ENCODE data around the gene CPZ. TPM values are rescaled to one million over a fixed set of nuclear protein-coding genes. Genes with fewer than 3 reads are reported as not detected.

CPZ gene
- total RNA-seq, 1 experiment from 2014 or later: not detected

DNA sequence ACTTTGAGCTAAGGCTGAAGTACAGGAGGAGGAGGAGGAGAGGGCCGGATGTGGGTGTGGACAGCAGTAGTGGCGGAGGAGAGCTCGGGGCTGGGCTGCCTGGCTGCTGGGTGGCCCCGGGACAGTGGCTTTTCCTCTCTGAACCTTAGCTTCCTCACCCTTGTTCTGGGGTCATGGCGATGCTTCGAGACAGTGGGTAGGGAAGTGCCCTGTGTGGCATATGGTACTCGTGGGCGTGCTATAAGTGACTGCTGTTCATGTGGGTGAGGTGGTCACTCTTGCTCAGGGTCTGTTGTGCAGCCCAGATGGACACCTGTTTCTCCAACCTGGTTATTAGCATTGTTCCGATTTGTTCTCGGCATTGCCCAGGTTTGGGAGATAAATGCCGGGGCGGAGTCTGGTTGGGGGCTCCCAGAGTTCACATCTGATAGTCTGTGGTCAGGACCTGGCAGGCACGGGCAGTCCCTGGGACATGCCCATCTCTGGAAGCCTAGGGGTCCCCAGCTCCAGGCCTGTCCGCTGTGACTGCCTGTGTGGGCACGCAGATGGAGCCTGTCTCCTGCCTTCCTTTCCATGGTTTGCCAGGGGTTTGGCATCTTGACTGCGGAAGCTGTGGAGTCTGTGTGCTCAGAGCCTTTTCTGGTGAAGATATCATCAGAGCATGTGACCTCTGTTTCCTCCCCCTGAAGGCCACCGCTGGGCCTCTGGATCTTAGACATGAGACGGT lies 4.9 kb upstream of the CPZ start:
- in situ Hi-C loops (cut with HindIII; ENCODE audit: low pct_unique_long_range_greater_than_20kb, low sequenced_read_pairs): no loop called here
- DNase-seq (ENCODE audit: low read depth, low spot score): no peak

DNA sequence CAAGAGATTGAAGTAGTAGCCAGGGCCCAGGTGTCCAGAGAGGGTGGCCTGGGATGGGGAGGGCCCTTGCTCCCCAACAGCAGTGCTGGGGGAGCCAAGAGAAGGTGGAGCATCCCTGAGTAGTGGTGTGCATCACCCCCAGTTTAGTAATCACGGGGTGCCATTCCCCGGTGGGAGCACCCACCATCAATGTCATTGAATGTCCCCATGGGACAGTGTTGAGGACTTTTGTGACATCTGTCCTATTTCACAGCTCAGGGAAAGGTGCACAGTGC lies 4.4 kb upstream of the CPZ start:
- DNase-seq (ENCODE audit: low read depth, low spot score): no peak
- in situ Hi-C loops (cut with HindIII; ENCODE audit: low pct_unique_long_range_greater_than_20kb, low sequenced_read_pairs): no loop called here

DNA sequence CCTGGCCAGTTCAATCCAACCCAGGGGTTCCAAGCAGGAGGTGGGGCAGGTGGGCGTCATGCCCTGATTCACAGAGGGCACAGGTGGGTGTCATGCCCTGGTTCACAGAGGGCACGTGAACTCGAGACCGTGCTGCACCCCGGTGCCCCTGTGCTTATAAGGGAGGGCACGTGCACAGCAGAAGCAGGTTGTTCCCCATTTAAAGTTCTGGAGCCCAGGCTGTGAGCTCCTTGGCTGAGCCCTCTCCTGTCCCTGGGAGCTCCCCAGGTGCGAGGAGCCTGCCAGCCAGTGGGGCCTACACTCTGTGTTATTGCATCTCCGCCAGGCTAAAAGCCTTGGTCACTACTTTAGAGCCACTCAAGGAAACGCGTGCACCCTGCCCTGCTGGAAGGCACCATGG lies 3.2 kb upstream of the CPZ start:
- no peak for DNase-seq (ENCODE audit: low read depth, low spot score)
- in situ Hi-C loops (cut with HindIII; ENCODE audit: low pct_unique_long_range_greater_than_20kb, low sequenced_read_pairs): no loop called here

DNA sequence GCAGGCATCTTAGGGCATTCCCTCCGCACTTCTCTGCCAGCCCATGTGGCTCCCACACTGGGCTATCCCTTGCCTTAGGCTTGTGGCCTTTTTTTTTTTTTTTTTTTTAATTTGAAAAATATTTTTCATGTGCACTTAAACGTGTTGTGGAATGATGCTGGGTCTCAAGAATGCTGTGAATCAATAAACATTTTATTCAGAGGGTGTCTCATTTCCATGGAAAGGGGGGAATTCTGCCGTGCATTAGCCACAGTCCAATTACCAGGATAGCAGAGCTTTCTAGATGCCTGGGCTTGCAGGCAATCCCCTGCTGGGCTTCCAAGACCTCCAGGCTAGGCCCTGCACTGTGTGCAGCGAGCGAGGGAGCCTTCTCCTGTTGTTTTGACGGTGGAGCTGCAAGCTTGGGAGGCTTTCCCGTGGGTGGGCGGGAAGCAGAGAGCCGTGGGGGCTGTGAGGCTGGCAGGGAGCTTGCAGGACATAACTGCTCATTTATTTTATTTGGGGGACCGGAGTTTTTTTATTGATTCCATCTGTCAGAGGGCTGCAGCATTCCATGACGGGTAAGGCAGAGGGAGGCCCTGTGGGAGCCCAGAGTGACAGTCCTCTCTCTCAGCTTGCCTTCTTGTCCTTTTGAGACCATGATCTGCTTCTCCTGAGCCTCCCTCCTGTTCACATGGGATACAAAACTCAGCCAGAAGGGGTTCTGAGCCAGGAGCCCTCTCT lies 2.6 kb upstream of the CPZ start:
- no peak for DNase-seq (ENCODE audit: low read depth, low spot score)
- in situ Hi-C loops (cut with HindIII; ENCODE audit: low pct_unique_long_range_greater_than_20kb, low sequenced_read_pairs): no loop called here

DNA sequence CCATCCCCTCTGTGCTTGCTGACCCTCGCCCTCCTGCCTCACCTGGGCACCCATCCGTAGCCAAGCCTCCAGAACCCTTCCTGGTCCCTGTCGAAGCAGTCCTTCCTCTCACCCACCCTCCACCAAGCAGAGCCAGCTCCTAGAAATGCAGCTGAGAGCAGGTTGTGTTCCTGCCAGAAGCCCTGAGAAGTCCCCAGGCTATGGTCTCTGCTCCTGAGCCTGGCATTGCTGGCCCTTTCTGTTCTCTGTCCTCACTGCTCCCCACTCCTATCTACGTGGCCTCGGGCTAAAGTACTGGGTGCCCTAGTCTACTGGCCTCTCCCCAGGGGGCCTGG lies 2.1 kb upstream of the CPZ start:
- no peak for DNase-seq (ENCODE audit: low read depth, low spot score)
- in situ Hi-C loops (cut with HindIII; ENCODE audit: low pct_unique_long_range_greater_than_20kb, low sequenced_read_pairs): no loop called here

DNA sequence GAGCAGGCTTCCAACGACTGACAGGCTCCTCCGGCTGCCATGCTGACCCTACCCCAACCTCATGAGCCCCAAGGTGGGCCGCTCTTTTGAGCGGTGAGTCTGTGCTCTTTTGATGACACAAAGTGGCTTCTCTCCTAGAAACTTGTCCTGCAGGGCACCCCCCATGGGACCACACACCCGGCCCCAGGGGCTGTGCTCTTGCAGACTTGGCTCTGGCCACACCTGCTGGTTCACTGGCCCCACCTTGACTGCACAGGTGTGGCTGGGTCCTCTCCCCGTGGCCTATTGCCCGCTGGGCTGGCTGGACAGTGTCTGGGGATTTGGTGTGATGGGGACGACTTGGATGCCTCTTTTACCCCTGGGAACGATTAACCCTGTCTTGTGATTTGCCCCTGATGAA lies 1.5 kb upstream of the CPZ start:
- no peak for DNase-seq (ENCODE audit: low read depth, low spot score)
- in situ Hi-C loops (cut with HindIII; ENCODE audit: low pct_unique_long_range_greater_than_20kb, low sequenced_read_pairs): no loop called here

DNA sequence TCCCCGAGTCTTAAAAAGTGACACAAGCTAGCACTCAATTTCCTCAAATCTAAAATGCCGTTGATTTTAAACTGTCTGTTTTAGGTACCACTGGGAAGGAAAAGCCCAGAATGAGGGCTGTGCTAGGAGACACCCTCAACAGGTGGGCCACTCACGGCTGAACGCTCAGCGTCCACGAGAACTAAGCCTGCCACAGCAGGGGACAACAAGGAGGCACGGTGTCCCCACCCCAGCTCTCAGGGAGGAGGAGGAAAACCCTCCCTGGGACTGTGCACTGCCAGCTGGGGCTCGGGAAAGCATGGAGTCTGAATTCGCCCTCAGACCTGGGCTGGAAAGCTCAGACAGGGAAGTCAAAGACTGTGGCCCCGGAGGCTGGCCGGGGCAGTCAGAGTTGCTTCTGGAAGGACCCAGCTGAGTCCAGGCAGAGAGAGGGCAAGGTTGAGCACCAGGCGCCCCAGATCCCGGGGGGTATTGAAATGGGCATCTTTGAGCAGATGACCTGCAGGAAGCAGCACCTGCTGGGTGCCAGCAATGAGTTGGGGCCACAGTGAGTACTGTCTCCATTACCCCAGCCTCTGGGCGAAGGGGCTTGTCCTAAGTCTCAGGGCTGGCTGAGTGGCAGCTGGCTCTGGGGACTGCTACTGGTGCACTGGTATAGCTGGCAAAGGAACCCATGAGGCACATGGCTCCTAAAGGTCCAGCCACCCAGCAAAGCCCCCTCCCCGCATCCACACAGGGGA lies 769 bp upstream of the CPZ start:
- in situ Hi-C loops (cut with HindIII; ENCODE audit: low pct_unique_long_range_greater_than_20kb, low sequenced_read_pairs): no loop called here

DNA sequence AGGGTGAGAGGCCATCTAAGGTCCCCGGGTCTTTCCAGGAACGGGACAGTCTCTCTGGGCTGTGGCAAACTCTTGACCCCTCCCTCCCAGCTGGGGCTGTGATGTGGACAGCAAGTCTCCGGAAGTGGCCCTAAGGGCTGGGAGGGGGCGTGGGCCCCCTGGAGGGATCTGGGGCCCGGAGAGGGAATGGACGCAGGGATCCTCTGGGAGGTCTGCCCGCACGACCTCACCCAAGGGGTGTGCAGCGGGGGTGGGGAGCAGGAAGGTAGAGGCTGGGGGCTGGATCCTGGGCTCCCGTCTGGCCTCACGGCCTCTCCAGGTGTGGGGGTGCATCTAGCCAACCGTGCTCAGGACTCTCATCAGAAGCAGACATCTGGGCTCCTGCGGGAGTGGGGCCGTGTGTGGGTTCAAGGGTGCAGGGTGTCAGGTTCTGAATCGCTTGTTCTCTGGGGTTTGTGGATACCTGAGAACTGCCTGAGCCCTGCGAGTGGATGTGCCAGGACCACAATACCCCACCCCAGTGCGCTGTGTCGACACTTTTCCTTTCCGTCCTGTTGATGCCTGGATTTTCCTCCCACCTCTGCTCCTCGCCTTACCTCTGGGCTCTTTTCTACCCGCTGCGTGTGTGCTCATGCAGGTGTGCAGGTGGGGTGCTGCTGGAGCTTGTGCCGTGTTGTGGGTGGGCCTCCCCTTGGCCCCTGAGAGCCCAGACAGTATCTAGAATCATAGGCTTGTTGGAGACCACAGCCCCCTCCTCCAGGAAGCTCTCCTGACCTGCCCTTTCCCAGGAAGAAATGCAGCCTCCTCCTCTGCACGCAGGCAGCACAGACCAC lies 915 bp downstream of the CPZ start:
- in situ Hi-C loops (cut with HindIII; ENCODE audit: low pct_unique_long_range_greater_than_20kb, low sequenced_read_pairs): no loop called here

More for the DNA sequence above, 769 bp upstream of the CPZ start:
- DNase-seq (ENCODE audit: low read depth, low spot score): no peak

DNA sequence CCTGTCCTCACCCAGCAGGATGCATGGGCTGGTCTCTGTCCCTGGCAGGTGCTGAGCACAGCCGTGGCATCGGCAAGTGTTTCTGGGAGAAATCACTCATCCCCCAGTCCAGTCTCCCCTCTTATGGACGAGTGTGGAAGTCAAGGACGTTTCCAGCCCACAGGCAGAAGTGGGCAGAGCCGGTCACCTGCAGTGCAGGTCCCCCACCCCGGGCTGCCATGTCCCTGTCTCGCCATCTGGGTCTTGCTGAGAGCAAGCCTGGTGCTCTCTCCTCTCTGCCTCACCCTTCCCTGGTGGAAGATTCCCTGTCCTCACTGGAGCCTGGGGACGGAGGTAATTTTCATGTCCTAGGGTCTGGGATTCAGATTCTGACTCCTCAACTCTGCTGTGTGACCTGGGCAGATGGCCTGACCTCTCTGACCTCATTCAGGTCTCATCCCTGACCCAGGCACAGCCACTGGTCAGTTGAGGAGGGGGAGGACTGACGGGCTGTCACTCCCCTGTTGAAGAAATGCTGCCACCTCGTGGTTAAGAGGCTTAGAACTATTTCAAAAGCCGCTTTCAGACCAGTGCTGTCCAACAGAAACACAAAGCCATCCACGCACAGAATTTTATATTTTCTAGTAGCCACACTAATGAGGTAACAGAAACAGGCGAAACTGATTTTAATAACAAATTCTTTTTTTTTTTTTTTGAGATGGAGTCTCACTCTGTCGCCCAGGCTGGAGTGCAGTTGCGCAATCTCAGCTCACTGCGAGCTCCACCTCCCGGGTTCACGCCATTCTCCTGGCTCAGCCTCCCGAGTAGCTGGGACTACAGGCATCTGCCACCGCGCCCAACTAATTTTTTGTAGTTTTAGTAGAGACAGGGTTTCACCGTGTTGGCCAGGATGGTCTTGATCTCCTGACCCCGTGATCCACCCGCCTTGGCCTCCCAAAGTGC lies 1.8 kb downstream of the CPZ start:
- peak; percentile 82 for DNase-seq (ENCODE audit: low read depth, low spot score)
- in situ Hi-C loops (cut with HindIII; ENCODE audit: low pct_unique_long_range_greater_than_20kb, low sequenced_read_pairs): no loop called here

More for the DNA sequence above, 915 bp downstream of the CPZ start:
- DNase-seq (ENCODE audit: low read depth, low spot score): no peak

DNA sequence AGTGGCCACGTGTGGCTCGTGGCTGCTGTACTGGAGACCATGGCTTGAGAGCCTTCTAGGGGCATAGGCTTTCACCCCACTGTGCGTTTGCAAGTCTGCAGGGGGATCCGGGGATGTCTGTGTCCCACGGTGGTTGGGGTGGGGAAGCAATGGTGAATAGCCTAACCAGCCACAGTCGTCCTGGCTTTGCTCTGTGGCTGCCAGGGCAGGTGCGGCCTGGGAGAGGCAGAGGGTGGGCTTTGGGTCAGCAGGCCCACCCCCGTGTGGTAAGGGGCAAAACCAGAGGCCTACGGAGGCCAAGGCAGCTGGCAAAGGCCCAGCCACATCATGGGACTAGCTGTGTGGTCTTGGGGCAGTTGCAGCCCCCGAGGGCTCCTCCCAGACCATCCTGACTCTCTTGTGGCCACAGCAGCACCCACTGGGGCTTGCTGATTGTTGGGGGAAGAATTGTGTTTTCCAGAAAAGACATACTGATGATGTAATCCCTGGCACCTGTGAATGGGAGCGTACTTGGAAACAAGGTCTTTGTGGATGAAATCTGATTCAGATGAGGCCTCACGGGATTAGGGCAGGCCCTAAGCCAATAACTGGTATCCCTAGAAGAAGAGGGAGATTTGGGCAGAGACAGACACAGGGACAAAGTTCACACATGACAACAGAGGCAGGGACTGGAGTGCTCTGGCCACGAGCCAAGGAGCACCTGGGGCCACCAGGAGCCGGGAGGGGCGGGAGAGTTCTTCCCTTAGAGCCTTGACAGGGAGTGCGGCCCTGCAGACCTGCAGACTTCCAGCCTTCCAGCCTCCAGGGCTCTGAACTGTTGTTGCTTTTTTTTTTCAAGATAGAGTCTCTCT lies 2.9 kb downstream of the CPZ start:
- in situ Hi-C loops (cut with HindIII; ENCODE audit: low pct_unique_long_range_greater_than_20kb, low sequenced_read_pairs): no loop called here
- no peak for DNase-seq (ENCODE audit: low read depth, low spot score)

DNA sequence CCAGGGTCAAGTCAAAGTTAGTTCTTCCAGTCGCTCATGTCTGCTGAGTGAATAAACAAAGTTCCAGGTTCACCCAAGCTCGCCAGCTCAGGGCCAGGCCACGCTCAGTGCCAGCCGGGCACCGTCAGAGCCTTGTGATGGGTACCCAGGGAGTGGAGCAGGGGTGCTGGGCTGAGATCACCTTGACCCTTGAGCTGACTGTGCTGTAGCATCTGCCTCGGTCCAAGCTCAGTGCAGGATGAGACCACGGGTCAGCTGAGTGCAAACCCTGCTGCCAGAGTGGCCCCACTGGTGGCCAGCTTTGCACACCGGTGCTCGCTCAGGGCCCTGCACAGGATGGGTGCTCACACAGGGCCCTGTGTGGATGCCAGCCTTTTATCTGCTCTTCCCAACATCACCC lies 4.3 kb downstream of the CPZ start:
- no peak for DNase-seq (ENCODE audit: low read depth, low spot score)
- in situ Hi-C loops (cut with HindIII; ENCODE audit: low pct_unique_long_range_greater_than_20kb, low sequenced_read_pairs): no loop called here

DNA sequence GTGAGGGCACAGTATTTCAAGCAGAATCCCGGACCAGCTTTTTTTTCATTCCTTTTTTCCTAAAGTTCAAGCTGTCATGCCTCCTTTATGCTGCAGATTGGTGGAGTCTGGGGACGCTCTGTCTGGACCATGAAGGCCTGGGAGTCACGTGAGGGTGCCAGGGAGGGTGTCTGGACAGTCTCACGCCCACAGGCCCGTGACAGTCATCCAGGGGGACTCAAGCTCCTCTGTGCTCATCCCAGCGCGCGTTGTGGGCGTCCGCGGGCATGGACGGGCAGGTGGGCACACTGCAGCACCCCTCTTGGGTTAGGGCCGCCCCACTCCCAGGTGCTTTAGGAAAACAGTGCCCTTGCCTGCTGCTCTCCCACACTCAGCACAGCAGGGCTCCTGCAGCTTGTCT lies 4.8 kb downstream of the CPZ start:
- in situ Hi-C loops (cut with HindIII; ENCODE audit: low pct_unique_long_range_greater_than_20kb, low sequenced_read_pairs): no loop called here
- no peak for DNase-seq (ENCODE audit: low read depth, low spot score)

DNA sequence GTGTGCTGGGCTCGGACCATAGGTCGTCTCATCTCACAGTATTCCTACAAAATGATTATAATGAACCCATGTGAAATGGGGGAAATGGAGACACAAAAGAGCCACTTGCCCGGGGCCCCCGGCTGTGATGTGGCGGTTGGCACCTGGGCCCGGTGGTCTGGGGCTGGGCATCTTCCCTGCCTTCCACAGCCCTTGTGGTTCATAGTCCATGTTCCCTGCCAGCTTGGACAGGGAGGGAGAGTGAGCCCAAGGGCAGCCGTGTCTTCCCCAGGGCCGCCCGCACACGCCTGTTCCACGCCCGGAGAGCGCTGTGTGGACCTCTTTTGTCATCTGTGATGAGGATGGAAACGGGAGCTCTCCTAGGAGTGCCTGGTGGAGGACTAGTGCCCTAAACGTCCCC lies 5.2 kb downstream of the CPZ start:
- in situ Hi-C loops (cut with HindIII; ENCODE audit: low pct_unique_long_range_greater_than_20kb, low sequenced_read_pairs): no loop called here
- no peak for DNase-seq (ENCODE audit: low read depth, low spot score)

DNA sequence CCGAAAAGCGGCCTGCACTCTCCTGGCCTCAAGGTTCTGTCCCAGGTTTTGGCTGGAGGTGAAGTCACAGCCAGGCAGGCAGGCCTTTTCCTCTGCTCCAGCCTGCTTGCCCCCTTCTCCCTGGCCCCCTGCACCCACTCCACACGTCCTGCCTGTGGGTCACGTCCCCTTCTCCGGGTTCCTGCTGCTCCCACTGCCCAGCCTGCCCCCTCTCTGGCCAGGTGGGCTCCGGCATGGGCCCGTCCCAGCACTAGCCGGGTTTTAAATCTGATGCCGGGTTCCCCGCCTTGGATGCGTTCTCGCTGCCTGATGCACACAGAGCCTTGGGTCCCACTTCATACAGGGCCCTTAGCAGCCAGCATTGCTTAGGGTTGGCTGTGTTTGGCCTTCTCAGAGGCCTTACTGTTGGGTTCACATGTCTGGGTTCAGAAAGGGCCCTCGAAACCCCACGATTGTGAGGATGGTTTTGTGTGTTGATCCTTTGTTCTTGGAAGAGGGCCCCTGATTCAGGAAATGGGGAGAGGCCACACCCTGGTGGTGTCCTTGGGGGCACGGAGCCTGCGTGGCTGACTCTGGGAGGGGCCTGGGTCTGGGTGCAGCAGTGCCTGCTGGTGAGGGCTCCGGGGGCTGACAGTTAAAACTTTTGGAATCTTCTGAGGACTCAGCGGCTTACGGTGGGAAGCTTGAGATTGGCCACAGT lies 6.0 kb downstream of the CPZ start:
- no peak for DNase-seq (ENCODE audit: low read depth, low spot score)
- in situ Hi-C loops (cut with HindIII; ENCODE audit: low pct_unique_long_range_greater_than_20kb, low sequenced_read_pairs): no loop called here

DNA sequence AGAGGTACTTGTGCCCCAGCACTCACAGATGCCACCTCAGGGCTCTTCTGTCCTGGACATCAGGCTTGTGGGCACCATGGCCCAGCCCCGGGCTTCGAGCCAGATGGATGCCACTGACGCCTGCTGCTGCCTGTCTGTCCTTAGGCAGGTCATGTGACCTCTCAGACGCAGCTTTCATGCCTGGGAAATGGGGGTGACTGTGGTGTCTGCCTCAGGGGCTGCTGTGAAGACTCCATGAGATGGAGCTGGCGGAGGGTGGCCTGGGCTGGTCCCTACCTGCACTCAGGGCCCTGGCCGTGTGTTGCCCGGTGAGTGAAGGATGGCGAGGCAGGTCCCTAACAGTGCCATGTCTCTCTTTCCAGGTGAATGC lies 6.5 kb downstream of the CPZ start:
- DNase-seq (ENCODE audit: low read depth, low spot score): no peak
- in situ Hi-C loops (cut with HindIII; ENCODE audit: low pct_unique_long_range_greater_than_20kb, low sequenced_read_pairs): no loop called here

DNA sequence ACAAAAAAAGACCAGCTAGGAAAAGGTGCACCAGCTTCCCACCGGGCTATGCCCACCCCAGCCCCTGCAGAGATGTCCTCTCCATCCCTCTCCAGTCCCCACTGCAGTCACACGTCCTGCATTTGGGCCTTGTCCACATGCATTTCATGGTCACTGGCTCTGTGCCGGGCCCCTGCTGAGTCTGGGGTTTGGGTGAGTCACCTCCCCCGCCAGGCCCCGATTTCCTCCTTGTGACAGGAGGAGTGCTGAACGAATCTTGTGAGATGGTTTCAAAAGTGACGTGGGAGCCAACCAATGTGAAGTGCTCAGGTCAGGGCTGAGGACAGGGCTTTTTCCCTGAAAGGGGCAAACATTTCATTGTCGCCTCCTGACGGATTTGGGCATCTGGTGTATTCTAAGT lies 7.1 kb downstream of the CPZ start:
- DNase-seq (ENCODE audit: low read depth, low spot score): peak; percentile 60
- in situ Hi-C loops (cut with HindIII; ENCODE audit: low pct_unique_long_range_greater_than_20kb, low sequenced_read_pairs): no loop called here
